HPDE6-E6E7 (cell line): ENCODE data around the gene OR6B1.
"Not testable (repeated sequence)": the region's sequence is repeated elsewhere in the genome, so short reads cannot be mapped to it uniquely, and the experiment has no call there.

Experiments used
- DNase-seq: peaks from one replicate; pipeline ENCODE4 v3.0.0; 2011; ENCODE audit warnings: missing footprints; ENCODE audit errors: extremely low spot score

The OR6B1 gene

DNA sequence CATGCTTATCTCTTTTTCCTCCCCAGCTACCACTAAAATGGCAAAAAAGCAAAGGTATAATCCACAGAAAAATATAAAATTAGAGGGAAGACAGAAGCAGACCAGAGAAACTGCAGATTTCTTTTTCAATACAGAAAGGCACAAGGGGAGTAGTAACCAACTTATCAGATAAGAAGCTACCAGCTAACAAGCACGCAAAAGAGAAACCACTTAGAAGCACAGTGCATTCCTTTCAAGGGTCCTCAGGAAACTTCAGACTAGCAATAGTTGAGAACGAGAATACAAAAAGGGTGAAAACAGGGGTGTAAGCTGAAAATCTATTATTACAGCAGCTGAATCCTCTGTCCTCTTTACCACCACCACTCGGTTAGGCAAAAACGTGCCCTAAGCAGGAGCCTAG is 38.8 kb downstream of the OR6B1 start:
- no peak for DNase-seq

DNA sequence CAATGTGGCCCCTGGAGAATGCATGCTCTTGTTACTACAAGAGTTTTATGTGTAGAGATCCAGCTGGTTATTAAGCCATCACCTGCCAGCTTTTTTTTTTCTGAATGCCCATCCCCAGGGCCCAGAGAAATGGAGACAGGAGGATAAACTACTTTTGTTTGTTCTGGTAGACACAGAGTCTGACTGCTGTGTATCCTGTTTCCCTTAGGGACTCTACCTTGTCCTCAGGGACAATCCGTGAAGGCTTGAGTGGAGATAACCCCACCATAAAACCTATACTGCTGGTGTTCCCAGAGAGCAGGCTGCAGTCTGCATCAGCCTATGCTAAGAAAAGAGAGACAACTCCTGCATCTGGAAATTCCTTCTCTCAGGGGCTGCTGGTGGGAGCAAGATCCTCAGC is 48.5 kb downstream of the OR6B1 start, which contains the start of gene OR2A5:
Gene OR2A5, plus strand, starts transcription at position 301 of the 400 bp plus-strand sequence. CDS start 1,454 bp downstream, outside the sequence.
- DNase-seq: no peak

DNA sequence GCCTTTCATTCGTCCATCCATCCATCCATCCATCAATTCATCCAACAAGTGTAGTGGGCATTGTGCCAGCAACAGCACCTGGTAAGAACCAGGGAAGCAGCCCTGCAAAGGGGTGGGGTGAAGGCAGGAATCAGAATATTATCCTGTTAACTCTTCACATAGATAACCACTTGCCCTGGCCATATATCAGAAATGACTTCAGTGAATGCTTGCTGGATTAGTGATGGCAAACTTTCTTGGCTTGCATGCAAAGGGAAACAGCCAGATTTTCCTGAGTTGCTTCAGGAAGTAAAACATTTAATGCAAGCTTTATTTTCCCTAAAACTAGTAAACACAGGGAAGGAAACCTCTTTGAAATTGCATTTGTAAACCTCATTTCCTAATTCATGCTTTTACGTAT is 49.4 kb downstream of the OR6B1 start:
- no peak for DNase-seq

DNA sequence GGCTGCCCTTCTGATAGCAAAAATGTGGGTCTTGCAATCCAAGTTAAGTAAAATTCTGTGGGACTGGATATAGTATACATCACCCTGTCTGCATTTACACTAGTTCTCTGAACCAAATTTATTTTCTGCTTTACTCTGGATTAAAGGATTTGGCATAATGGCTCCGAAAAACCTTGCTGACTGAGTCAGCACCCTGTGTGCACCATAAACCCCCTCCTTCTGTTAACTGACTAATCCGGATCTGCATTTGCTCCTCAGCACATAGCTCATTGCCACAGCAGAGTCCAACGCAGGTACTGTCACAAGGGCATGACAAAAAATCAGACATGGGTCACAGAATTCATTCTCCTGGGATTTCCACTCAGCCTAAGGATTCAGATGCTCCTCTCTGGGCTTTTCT is 50.0 kb downstream of the OR6B1 start:
- no peak for DNase-seq

DNA sequence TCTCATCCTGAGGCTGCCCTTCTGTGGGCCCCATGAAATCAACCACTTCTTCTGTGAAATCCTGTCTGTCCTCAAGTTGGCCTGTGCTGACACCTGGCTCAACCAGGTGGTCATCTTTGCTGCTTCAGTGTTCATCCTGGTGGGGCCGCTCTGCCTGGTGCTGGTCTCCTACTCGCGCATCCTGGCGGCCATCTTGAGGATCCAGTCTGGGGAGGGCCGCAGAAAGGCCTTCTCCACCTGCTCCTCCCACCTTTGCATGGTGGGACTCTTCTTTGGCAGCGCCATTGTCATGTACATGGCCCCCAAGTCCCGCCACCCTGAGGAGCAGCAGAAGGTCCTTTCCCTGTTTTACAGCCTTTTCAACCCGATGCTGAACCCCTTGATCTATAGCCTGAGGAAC is 50.8 kb downstream of the OR6B1 start:
- DNase-seq: not testable (repeated sequence)

DNA sequence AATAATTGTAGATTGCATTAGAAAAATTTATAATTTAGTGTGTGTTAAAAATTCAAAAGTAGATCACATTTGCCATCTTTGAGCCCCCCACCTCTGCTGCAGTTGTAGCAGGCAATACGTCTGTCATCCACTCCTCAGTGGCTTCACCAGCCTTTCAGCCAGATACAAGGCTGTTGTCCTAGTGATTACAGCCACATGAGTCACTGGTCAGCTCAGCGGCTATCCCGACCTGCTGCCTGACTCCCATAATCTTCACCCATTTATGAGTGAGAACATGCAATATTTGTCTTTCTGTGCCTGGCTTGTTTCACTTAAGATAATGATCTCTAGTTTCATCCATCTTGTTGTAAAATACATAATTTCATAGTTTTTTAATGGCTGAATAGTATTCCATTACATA is 57.8 kb downstream of the OR6B1 start:
- no peak for DNase-seq
